Activated T-cell treated with anti-CD3 and anti-CD28 coated beads for 48 hours (primary cell): ENCODE data around the gene SLC8B1.
A peak's percentile ranks its signal among the peaks of the same experiment; 100 is the strongest.

Experiments used
- DNase-seq: peaks from one replicate; pipeline ENCODE4 v3.0.0-alpha.2; 2020; ENCODE audit warnings: low read depth

The SLC8B1 gene

GRCh38 chr12:113292547-113292946 lies 42.4 kb downstream of the SLC8B1 start:
- no peak for DNase-seq

GRCh38 chr12:113292091-113292490 lies 42.8 kb downstream of the SLC8B1 start:
- no peak for DNase-seq

- DNase-seq, result no peak
Measured at GRCh38 chr12:113291586-113291985, 43.3 kb downstream of the SLC8B1 start.

- DNase-seq, result no peak
Measured at GRCh38 chr12:113290506-113290905, 44.4 kb downstream of the SLC8B1 start.

GRCh38 chr12:113289361-113289760 lies 45.5 kb downstream of the SLC8B1 start:
- DNase-seq, result no peak

- no peak for DNase-seq
Measured at GRCh38 chr12:113287899-113288282, 47.0 kb downstream of the SLC8B1 start.

- no peak for DNase-seq
Measured at GRCh38 chr12:113287146-113287898, 47.6 kb downstream of the SLC8B1 start.

- no peak for DNase-seq
Measured at GRCh38 chr12:113286712-113287111, 48.2 kb downstream of the SLC8B1 start.

- DNase-seq, result no peak
Measured at GRCh38 chr12:113285679-113286610, 49.0 kb downstream of the SLC8B1 start.

- DNase-seq, result no peak
Measured at GRCh38 chr12:113284751-113285150, 50.2 kb downstream of the SLC8B1 start.

GRCh38 chr12:113278633-113279032 lies 56.3 kb downstream of the SLC8B1 start:
- DNase-seq, result no peak

- DNase-seq, result no peak
Measured at GRCh38 chr12:113278141-113278540, 56.8 kb downstream of the SLC8B1 start.

GRCh38 chr12:113277511-113277910 lies 57.4 kb downstream of the SLC8B1 start:
- no peak for DNase-seq

- DNase-seq, result no peak
Measured at GRCh38 chr12:113276946-113277500, 57.9 kb downstream of the SLC8B1 start.

- no peak for DNase-seq
Measured at GRCh38 chr12:113276306-113276705, 58.6 kb downstream of the SLC8B1 start.

GRCh38 chr12:113274848-113275247 lies 60.1 kb downstream of the SLC8B1 start:
- DNase-seq, result no peak

GRCh38 chr12:113273053-113273725 lies 61.7 kb downstream of the SLC8B1 start:
- no peak for DNase-seq

- DNase-seq, result peak; percentile 13
Measured at GRCh38 chr12:113271853-113272561, 62.9 kb downstream of the SLC8B1 start.

- no peak for DNase-seq
Measured at GRCh38 chr12:113271466-113271852, 63.5 kb downstream of the SLC8B1 start.

GRCh38 chr12:113270709-113271009 lies 64.2 kb downstream of the SLC8B1 start:
- DNase-seq, result no peak

- no peak for DNase-seq
Measured at GRCh38 chr12:113269257-113269943, 65.5 kb downstream of the SLC8B1 start.
